Left ventricle myocardium inferior (tissue), 1 donor: ENCODE results near the gene ST3GAL2. TPM values are rescaled to one million over a fixed set of nuclear protein-coding genes. Genes with fewer than 3 reads are reported as not detected.

Experiments
- DNase-seq: peaks from one replicate; pipeline ENCODE4 v3.0.0-alpha.2; 2020
- H3K27ac ChIP-seq: fragments of 200-600 bp; replicated peaks from 2 replicates; pipeline ENCODE4 v1.8.0; 2021
- H3K27me3 ChIP-seq: fragments of 200-600 bp; 2 replicates; pipeline ENCODE4 v1.8.0; 2021; ENCODE audit warnings: low read depth
- H3K36me3 ChIP-seq: fragments of 200-600 bp; 2 replicates; pipeline ENCODE4 v1.8.0; 2021
- H3K4me1 ChIP-seq: fragments of 200-600 bp; 2 replicates; pipeline ENCODE4 v1.8.0; 2021
- H3K4me3 ChIP-seq: fragments of 200-600 bp; 2 replicates; pipeline ENCODE4 v1.8.0; 2021; ENCODE audit warnings: mild to moderate bottlenecking, moderate library complexity
- H3K9me3 ChIP-seq: fragments of 200-600 bp; replicated peaks from 2 replicates; pipeline ENCODE4 v1.8.0; 2021
- CTCF ChIP-seq: fragments of 200-600 bp; IDR thresholded peaks from 2 replicates; pipeline ENCODE4 v1.8.0; 2021; ENCODE audit warnings: antibody characterized with exemption, mild to moderate bottlenecking, borderline replicate concordance
- intact Hi-C: fragments of 100-400 bp; cut with micrococcal nuclease; formaldehyde crosslinking; loops from one replicate; pipeline ENCODE4 v1.11.0; 2022
- total RNA-seq: library from RNA; stranded (reverse); fragmentation: NEBNext Ultra II Directional; extraction: Animal tissue kit (Norgen Biotek cat#: 25700); gene quantifications from one replicate; pipeline ENCODE4 v1.2.1, GENCODE V29; 2021
- donor health status: DM: no; HTN: yes; CAD: no; lungs with severe emphysema.

Gene ST3GAL2
- total RNA-seq, 1 donor from 2014 or later, result 22.3 TPM

DNA sequence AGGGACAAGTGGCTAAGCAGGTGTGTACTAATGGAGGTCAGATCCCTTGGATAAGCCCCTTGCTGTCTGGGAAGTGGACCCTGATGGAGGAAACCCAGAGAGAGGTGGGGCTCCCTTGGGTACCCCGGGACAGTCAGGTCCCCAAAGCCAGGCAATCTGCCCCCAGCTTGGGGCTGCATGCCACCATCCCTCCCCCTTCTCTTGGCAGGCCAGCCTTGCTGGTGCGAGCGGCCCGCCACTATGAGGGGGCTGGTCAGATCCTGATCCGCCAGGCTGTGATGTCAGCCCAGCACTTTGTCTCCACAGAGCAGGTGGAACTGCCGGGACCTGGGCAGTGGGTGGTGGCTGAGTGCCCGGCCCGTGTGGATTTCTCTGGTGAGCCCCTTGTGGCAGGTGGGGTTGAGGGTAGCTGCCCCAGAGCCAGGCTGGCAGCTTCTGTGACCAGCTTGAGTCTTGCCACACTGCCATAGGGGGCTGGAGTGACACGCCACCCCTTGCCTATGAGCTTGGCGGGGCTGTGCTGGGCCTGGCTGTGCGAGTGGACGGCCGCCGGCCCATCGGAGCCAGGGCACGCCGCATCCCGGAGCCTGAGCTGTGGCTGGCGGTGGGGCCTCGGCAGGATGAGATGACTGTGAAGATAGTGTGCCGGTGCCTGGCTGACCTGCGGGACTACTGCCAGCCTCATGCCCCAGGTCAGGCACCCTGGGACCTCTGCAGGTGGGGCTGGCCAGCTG, 35.6 kb upstream of the ST3GAL2 start:
- H3K36me3 ChIP-seq, result peaks cover 40% of the 10 kb centered on the region
- no peaks in the 10 kb centered on the region for H3K9me3 ChIP-seq
- no peak for TF ChIP-seq CTCF
- no peak overlapping the region for H3K4me3 ChIP-seq
- no peak overlapping the region for H3K27ac ChIP-seq
- intact Hi-C loops, result no loop called here
- no peaks in the 10 kb centered on the region for H3K27me3 ChIP-seq
- peaks cover 35% of the 10 kb centered on the region for H3K4me1 ChIP-seq
- no peak for DNase-seq

GRCh38 chr16:70473446-70474319, 34.8 kb upstream of the ST3GAL2 start:
- Histone ChIP-seq H3K4me1 (peaks cover 27% of the 10 kb centered on the region), H3K9me3 (no peaks in the 10 kb centered on the region), H3K27ac (no peak overlapping the region), H3K27me3 (no peaks in the 10 kb centered on the region), H3K36me3 (peaks cover 43% of the 10 kb centered on the region), H3K4me3 (no peak overlapping the region)
- intact Hi-C loops, result no loop called here
- no peak for DNase-seq
- TF ChIP-seq CTCF, result no peak

GRCh38 chr16:70472786-70473433, 34.0 kb upstream of the ST3GAL2 start:
- Histone ChIP-seq H3K27me3 (no peaks in the 10 kb centered on the region), H3K9me3 (no peaks in the 10 kb centered on the region), H3K4me3 (no peak overlapping the region), H3K36me3 (peaks cover 43% of the 10 kb centered on the region), H3K4me1 (peaks cover 19% of the 10 kb centered on the region), H3K27ac (no peak overlapping the region)
- no peak for TF ChIP-seq CTCF
- DNase-seq, result no peak
- intact Hi-C loops, result no loop called here

GRCh38 chr16:70470927-70471341, 32.0 kb upstream of the ST3GAL2 start:
- Histone ChIP-seq H3K27me3 (no peaks in the 10 kb centered on the region), H3K9me3 (no peaks in the 10 kb centered on the region), H3K27ac (no peak overlapping the region), H3K4me1 (peaks cover 1% of the 10 kb centered on the region), H3K4me3 (no peak overlapping the region), H3K36me3 (peaks cover 61% of the 10 kb centered on the region)
- intact Hi-C loops, result no loop called here
- peak; percentile 29 for DNase-seq
- TF ChIP-seq CTCF, result peak; percentile 65

DNA sequence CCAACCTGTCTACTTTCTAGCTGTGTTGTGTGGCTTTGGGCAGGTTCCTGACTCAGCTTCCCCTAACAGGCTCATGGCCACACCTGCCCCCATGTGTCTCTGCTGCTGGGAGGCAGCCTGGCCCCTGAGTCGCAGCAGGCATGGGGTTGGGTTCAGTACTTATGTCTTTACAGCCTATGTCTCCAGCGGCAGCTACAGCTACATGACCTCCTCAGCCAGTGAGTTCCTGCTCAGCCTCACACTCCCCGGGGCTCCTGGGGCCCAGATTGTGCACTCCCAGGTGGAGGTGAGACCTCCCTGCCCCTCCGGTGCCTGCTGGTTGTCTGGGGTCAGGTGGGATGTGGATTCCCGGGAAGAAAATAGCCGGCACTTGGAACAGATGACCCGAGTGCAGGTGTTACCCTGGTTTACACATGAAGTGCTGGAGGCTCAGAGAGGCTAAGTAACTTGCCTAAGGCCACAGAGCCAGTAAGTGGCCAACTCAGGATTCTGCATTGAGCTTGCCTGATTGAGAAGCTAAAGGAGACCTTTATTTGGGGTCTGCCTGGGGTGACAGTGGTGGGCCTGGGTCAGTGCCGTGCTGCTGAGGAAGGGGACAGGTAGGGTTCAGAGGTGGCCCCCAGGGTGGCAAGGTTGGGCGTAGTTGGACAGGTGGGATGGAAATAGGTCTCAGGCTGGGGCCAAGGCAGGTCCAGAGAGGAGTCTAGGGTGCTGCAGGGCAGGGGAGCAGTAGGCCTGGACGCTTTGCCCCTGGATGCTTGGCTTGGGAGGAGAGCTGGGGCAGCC, 31.4 kb upstream of the ST3GAL2 start:
- TF ChIP-seq CTCF, result no peak
- Histone ChIP-seq H3K9me3 (no peaks in the 10 kb centered on the region), H3K4me1 (no peaks in the 10 kb centered on the region), H3K27me3 (no peaks in the 10 kb centered on the region), H3K36me3 (peaks cover 61% of the 10 kb centered on the region), H3K27ac (no peak overlapping the region), H3K4me3 (no peak overlapping the region)
- intact Hi-C loops, result no loop called here
- DNase-seq, result no peak
